ENCODE measurements around the gene ADRB1.
A peak's percentile ranks its signal among the peaks of the same experiment; 100 is the strongest.

ADRB1 gene

GRCh38 chr10:114095559-114096337, 52.1 kb downstream of the ADRB1 start:
- peak; percentile 23 for DNase-seq
